AG09309 (cell line): ENCODE results near the gene SH3PXD2A.

ENCODE experiments used
- DNase-seq: peaks from one replicate; pipeline ENCODE4 v3.0.0-alpha.2; 2010; ENCODE audit warnings: low read depth
- H3K4me3 ChIP-seq: 2 replicates; pipeline ENCODE4 v1.5.1; 2011; ENCODE audit warnings: mild to moderate bottlenecking, low read depth, low read length, moderate library complexity; ENCODE audit not compliant: control insufficient read depth
- TF ChIP-seq, protein P1 (sequence below): IDR thresholded peaks from 2 replicates; pipeline ENCODE4 v1.5.1; 2011; ENCODE audit warnings: mild to moderate bottlenecking, low read depth, low read length, inconsistent platforms; ENCODE audit not compliant: insufficient read depth, control insufficient read depth; ENCODE audit errors: missing control alignments

The SH3PXD2A gene

DNA sequence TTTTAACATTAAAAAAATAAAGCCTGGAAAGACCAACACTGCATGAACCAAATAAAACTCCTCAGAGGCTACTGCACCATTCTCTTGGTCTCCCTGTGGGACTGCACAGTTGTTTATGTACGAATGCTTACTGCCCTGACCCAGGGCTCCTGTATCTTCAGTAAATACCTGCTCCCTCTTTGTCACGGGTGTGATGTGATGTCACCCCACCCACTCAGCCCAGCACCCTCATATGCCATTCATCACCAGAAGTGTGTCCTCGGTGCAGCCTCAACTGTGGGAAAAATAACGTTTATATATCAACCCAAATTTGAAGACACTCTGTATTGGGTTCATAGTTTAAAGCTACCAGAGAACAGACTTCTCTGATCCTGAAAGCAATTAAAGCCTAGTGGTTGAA, 14.0 kb upstream of the SH3PXD2A start:
- TF ChIP-seq, protein P1, sequence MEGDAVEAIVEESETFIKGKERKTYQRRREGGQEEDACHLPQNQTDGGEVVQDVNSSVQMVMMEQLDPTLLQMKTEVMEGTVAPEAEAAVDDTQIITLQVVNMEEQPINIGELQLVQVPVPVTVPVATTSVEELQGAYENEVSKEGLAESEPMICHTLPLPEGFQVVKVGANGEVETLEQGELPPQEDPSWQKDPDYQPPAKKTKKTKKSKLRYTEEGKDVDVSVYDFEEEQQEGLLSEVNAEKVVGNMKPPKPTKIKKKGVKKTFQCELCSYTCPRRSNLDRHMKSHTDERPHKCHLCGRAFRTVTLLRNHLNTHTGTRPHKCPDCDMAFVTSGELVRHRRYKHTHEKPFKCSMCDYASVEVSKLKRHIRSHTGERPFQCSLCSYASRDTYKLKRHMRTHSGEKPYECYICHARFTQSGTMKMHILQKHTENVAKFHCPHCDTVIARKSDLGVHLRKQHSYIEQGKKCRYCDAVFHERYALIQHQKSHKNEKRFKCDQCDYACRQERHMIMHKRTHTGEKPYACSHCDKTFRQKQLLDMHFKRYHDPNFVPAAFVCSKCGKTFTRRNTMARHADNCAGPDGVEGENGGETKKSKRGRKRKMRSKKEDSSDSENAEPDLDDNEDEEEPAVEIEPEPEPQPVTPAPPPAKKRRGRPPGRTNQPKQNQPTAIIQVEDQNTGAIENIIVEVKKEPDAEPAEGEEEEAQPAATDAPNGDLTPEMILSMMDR = no peak

DNA sequence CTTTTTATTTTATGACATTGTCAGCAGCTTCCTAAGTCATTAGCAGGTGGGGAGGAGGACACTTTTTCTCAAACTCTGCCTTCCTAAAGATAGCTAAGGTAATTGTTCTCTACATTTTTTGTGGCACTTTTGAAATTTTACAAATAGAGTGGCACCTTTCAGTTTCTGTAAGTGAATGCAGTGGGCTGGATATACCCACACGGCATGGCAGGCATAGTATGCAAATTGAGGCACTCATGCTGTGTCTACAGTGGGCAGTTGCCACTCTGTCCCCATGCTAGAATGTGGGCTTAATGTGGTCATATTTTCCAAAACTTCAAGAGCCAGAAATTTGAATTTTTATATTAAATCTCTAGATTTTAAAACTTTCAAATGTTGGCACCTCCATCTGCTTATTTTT, 12.8 kb upstream of the SH3PXD2A start:
- TF ChIP-seq, protein P1 = no peak
- H3K4me3 ChIP-seq = no peak overlapping the region
- DNase-seq = no peak

More for the DNA sequence above, 14.0 kb upstream of the SH3PXD2A start:
- no peak for DNase-seq
- no peak overlapping the region for H3K4me3 ChIP-seq

DNA sequence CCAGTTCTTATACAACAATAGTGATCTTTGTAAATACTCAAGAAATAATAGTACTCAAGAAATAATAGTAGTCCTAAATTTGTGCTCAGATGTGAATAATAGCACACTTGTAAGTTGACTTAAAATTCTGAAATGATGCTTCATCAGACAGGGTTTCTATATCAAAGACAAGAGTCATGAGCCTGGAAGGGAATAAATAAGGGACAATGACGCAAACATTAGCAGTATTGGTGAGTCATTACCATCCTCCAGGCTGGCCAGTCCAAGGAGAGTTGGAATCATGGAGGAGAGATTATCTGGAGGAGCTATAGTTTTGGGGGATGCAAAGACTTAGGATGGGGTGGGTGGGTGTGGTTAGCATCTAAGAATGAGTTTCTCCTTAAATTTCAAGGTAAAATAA, 6.1 kb upstream of the SH3PXD2A start:
- TF ChIP-seq, protein P1 = no peak
- DNase-seq = no peak
- no peak overlapping the region for H3K4me3 ChIP-seq

DNA sequence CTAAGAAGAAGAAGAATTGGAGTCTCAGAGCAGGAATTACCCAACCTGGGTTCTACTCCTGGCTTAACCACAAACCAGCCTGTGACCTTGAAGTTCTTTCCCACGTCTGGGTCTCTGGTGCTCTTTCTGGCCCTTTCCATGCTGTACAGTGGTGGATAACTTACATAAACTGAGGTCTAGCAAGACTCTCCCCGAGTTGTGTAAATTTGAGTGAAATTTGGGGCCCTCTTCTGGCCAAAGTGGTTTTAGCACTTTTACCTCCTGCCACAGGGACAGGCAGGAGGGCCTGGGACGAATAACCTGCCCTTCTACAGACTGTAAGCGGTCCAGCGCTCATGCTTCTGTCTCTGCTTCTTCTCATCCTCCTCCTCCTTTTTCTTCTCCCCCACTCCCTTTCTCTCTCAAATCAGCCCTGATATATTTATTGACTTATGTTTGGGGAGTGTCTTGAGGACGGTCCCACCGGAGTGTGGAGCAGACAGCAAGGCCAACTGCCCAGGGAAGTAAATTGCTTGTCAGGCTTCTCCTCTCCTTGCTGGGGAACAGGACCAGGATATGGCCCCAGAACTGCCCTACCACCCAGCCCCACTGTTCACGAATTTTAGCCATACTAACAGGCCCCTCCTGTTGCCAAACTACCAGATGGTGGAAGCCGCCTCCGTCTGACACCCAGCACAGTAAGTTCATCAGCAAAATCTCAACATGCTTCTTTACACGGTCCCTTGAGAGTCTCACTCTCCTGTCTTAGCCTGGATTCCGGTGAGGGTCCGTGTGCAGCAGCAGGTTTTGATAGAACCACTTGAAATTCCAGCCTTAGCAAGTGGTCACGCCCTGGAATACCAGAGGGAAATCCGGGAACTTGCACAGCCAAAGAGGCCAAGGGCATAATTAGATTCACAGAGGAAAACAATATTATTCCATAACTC, 4.0 kb upstream of the SH3PXD2A start:
- DNase-seq = no peak
- TF ChIP-seq, protein P1 = peak; percentile 67
- no peak overlapping the region for H3K4me3 ChIP-seq

DNA sequence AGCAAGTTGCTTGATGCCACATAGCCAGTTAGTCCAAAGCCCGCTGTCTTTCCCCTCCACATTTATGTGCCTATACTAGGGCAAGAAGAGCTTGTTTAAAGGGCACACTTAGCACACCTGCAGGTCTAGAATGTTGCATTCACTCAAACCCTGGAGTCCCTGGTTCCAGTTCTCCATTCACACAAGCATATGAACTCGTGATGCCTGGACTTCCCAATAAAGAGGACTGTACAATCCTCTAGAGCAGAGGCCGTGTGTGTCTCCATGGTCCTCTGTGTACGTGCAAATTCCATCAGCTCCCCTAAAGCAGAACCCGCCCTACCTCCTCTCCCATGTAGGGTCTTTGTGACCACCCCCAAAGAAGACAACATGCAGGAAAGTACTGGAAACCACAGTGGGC, 3.0 kb upstream of the SH3PXD2A start:
- no peak for DNase-seq
- TF ChIP-seq, protein P1 = no peak
- H3K4me3 ChIP-seq = no peak overlapping the region

DNA sequence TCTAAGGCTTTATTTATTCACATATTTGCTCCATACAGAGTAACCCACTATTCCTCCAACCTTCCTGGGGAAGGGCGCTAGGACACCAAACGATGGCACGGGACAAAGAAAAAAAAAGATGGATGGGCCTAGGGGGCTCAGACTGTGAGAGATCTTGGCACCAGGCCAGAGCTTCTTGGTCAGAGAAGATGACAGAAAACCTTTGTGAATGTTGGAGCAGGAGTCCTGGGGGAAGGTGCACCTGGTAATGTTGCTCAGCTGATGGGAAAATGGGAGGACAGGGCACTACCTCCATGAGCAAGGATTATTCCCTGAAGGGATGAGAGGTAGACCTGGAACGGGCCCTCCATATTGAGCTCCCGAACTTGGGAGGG, 1.4 kb upstream of the SH3PXD2A start:
- DNase-seq = no peak
- H3K4me3 ChIP-seq = no peak overlapping the region
- TF ChIP-seq, protein P1 = no peak
